Measurements from ENCODE around the gene CA11. TPM values are rescaled to one million over a fixed set of nuclear protein-coding genes. Genes with fewer than 3 reads are reported as not detected.

CA11 gene
- total RNA-seq, 1 donor from 2014 or later, result 9.1 TPM

GRCh38 chr19:48613024-48613851 lies 32.7 kb downstream of the CA11 start:
- Mint-ChIP-seq H3K27me3 (ENCODE audit: low read depth) (no peaks in the 10 kb centered on the region), H3K4me3 (ENCODE audit: unreplicated experiment) (no peak overlapping the region), H3K4me1 (ENCODE audit: low read depth) (peaks cover 22% of the 10 kb centered on the region), H3K9me3 (ENCODE audit: low read depth) (no peaks in the 10 kb centered on the region), H3K27ac (ENCODE audit: unreplicated experiment) (peak overlapping the region; percentile 46), H3K36me3 (ENCODE audit: low read depth) (peaks cover 13% of the 10 kb centered on the region)
- TF ChIP-seq CTCF (IDR thresholded peaks at IDR 0.05), result no peak
- DNase-seq (ENCODE audit: low spot score), result no peak

GRCh38 chr19:48611872-48612271 lies 34.1 kb downstream of the CA11 start:
- TF ChIP-seq CTCF (IDR thresholded peaks at IDR 0.05), result no peak
- no peak for DNase-seq (ENCODE audit: low spot score)
- H3K4me3 Mint-ChIP-seq (ENCODE audit: unreplicated experiment), result no peak overlapping the region
- peaks cover 10% of the 10 kb centered on the region for H3K36me3 Mint-ChIP-seq (ENCODE audit: low read depth)
- H3K4me1 Mint-ChIP-seq (ENCODE audit: low read depth), result peaks cover 8% of the 10 kb centered on the region
- no peaks in the 10 kb centered on the region for H3K9me3 Mint-ChIP-seq (ENCODE audit: low read depth)
- no peak overlapping the region for H3K27ac Mint-ChIP-seq (ENCODE audit: unreplicated experiment)
- H3K27me3 Mint-ChIP-seq (ENCODE audit: low read depth), result no peaks in the 10 kb centered on the region

GRCh38 chr19:48609571-48610108 lies 36.3 kb downstream of the CA11 start:
- Mint-ChIP-seq H3K27ac (ENCODE audit: unreplicated experiment) (no peak overlapping the region), H3K27me3 (ENCODE audit: low read depth) (no peaks in the 10 kb centered on the region), H3K36me3 (ENCODE audit: low read depth) (no peaks in the 10 kb centered on the region), H3K4me1 (ENCODE audit: low read depth) (no peaks in the 10 kb centered on the region), H3K9me3 (ENCODE audit: low read depth) (no peaks in the 10 kb centered on the region), H3K4me3 (ENCODE audit: unreplicated experiment) (no peak overlapping the region)
- no peak for DNase-seq (ENCODE audit: low spot score)
- no peak for TF ChIP-seq CTCF (IDR thresholded peaks at IDR 0.05)

GRCh38 chr19:48608798-48609263 lies 37.2 kb downstream of the CA11 start:
- H3K4me1 Mint-ChIP-seq (ENCODE audit: low read depth), result no peaks in the 10 kb centered on the region
- no peaks in the 10 kb centered on the region for H3K36me3 Mint-ChIP-seq (ENCODE audit: low read depth)
- no peak for DNase-seq (ENCODE audit: low spot score)
- peak; percentile 72 for TF ChIP-seq CTCF (IDR thresholded peaks at IDR 0.05)
- no peaks in the 10 kb centered on the region for H3K27me3 Mint-ChIP-seq (ENCODE audit: low read depth)
- no peaks in the 10 kb centered on the region for H3K9me3 Mint-ChIP-seq (ENCODE audit: low read depth)
- H3K27ac Mint-ChIP-seq (ENCODE audit: unreplicated experiment), result no peak overlapping the region
- no peak overlapping the region for H3K4me3 Mint-ChIP-seq (ENCODE audit: unreplicated experiment)

- no peaks in the 10 kb centered on the region for H3K36me3 Mint-ChIP-seq (ENCODE audit: low read depth)
- no peaks in the 10 kb centered on the region for H3K4me1 Mint-ChIP-seq (ENCODE audit: low read depth)
- H3K27ac Mint-ChIP-seq (ENCODE audit: unreplicated experiment), result no peak overlapping the region
- H3K9me3 Mint-ChIP-seq (ENCODE audit: low read depth), result no peaks in the 10 kb centered on the region
- no peaks in the 10 kb centered on the region for H3K27me3 Mint-ChIP-seq (ENCODE audit: low read depth)
- no peak for DNase-seq (ENCODE audit: low spot score)
- TF ChIP-seq CTCF (IDR thresholded peaks at IDR 0.05), result no peak
- no peak overlapping the region for H3K4me3 Mint-ChIP-seq (ENCODE audit: unreplicated experiment)
Measured at GRCh38 chr19:48607359-48607755, 38.6 kb downstream of the CA11 start.

All from chondrocyte (in vitro differentiated cells).